Thyroid gland (tissue), 4 donors: ENCODE measurements around the gene PRKCQ. TPM values are rescaled to one million over a fixed set of nuclear protein-coding genes. Genes with fewer than 3 reads are reported as not detected.

Source experiments
- DNase-seq, 2 donors: peaks; one replicate each; pipeline ENCODE4 v3.0.0-alpha.2; 2019
- H3K27ac ChIP-seq, 3 donors: fragments of 200-600 bp; sonication (generic); 1 replicate in 2 of 3; 2 replicates in 1 of 3; pipeline ENCODE4 v1.5.1; 2016 to 2019; ENCODE audit warnings: mild to moderate bottlenecking in 1 of 3, moderate library complexity in 1 of 3
- H3K27me3 ChIP-seq: fragments of 200-600 bp; sonication (generic); one replicate; pipeline ENCODE4 v1.5.1; 2019
- H3K36me3 ChIP-seq, 2 donors: fragments of 200-600 bp; sonication (generic); one replicate each; pipeline ENCODE4 v1.5.1; 2016 to 2019
- H3K4me1 ChIP-seq, 2 donors: fragments of 200-600 bp; sonication (generic); one replicate each; pipeline ENCODE4 v1.5.1; 2017 to 2019
- H3K4me3 ChIP-seq, 3 donors: fragments of 200-600 bp; sonication (generic); replicated peaks in 1 of 3; 1 replicate in 2 of 3; 2 replicates in 1 of 3; pipeline ENCODE4 v1.5.1; 2016; ENCODE audit warnings: mild to moderate bottlenecking in 1 of 3
- H3K9me3 ChIP-seq: fragments of 200-600 bp; sonication (generic); one replicate; pipeline ENCODE4 v1.5.1; 2017
- CTCF ChIP-seq, 6 experiments: fragments of 200-600 bp in 3 of 6; fragments of 450-650 bp in 3 of 6; sonication (generic) in 3 of 6; IDR thresholded peaks; one replicate each; pipeline ENCODE4 v1.5.1; 2016 to 2019; ENCODE audit warnings: antibody characterized with exemption in 6 of 6, mild to moderate bottlenecking in 2 of 6, inconsistent platforms in 1 of 6, moderate library complexity in 1 of 6
- POLR2A ChIP-seq, 2 donors: fragments of 450-650 bp; IDR thresholded peaks; one replicate each; pipeline ENCODE4 v1.6.1; 2017; ENCODE audit warnings: antibody characterized with exemption in 2 of 2, mild to moderate bottlenecking in 2 of 2, moderate library complexity in 1 of 2
- WGBS, 2 donors: methylation state at CpG; one replicate each; pipeline ENCODE4 v1.1.5; 2017; 5-methylcytosine and 5-hydroxymethylcytosine counted together
- intact Hi-C: fragments of 100-400 bp; cut with DNase I; formaldehyde crosslinking; loops from one replicate; pipeline ENCODE4 v1.15.1; 2023
- total RNA-seq, 4 donors: library from RNA; depleted of rRNA; stranded (reverse); fragments of >200 nt; gene quantifications; one replicate each; pipeline ENCODE4 v1.2.3, GENCODE V29; 2016

PRKCQ gene
- total RNA-seq, 4 donors from 2014 or later: 24.2 to 45.7 (median 34.5) TPM

- intact Hi-C loops: no loop called here
- Histone ChIP-seq H3K36me3 (no peaks in the 10 kb centered on the region), H3K27me3 (no peaks in the 10 kb centered on the region), H3K27ac (peak overlapping the region; percentile 72 to 95 (median 92)), H3K9me3 (no peaks in the 10 kb centered on the region), H3K4me3 (peak overlapping the region; percentile 32 to 83 (median 54)), H3K4me1 (peaks cover 8 to 14% of the 10 kb centered on the region in 2 donors)
- TF ChIP-seq POLR2A (IDR thresholded peaks at IDR 0.05) (peak in 1 of 2 donors; percentile 71), CTCF (IDR thresholded peaks at IDR 0.05) (peak in 5 of 6 experiments; percentile 14 to 84 (median 76))
- DNase-seq: peak; percentile 86 to 89
- WGBS, 2 donors: 3 to 6% methylated on average over 21 to 36 of the region's 56 CpGs
These were observed 378 bp upstream of the PRKCQ start for GRCh38 chr10:6580279-6581029.

- TF ChIP-seq CTCF (IDR thresholded peaks at IDR 0.05) (no peak), POLR2A (IDR thresholded peaks at IDR 0.05) (peak in 1 of 2 donors; percentile 60)
- Histone ChIP-seq H3K36me3 (no peaks in the 10 kb centered on the region), H3K4me1 (peaks cover 13 to 22% of the 10 kb centered on the region in 2 donors), H3K4me3 (peak overlapping the region; percentile 54 to 83 (median 72)), H3K27me3 (no peaks in the 10 kb centered on the region), H3K9me3 (no peaks in the 10 kb centered on the region), H3K27ac (peak overlapping the region; percentile 73 to 95 (median 79))
- intact Hi-C loops: no loop called here
- 7% methylated on average over 13 to 15 of the region's 16 CpGs for WGBS, 2 donors
- DNase-seq: peak; percentile 74 to 77
These were observed 733 bp downstream of the PRKCQ start for GRCh38 chr10:6579183-6579903.

- H3K36me3 ChIP-seq: no peaks in the 10 kb centered on the region
- H3K27me3 ChIP-seq: no peaks in the 10 kb centered on the region
- no peak for TF ChIP-seq POLR2A (IDR thresholded peaks at IDR 0.05)
- TF ChIP-seq CTCF (IDR thresholded peaks at IDR 0.05): no peak
- peak overlapping the region in 1 of 3 donors; percentile 54 for H3K4me3 ChIP-seq
- WGBS, 2 donors: 32 to 42% methylated on average over 8 of the region's 8 CpGs
- peaks cover 17 to 24% of the 10 kb centered on the region in 2 donors for H3K4me1 ChIP-seq
- no peaks in the 10 kb centered on the region for H3K9me3 ChIP-seq
- peak overlapping the region; percentile 73 to 95 (median 79) for H3K27ac ChIP-seq
- DNase-seq: no peak
- intact Hi-C loops: no loop called here
These were observed 1.3 kb downstream of the PRKCQ start for GRCh38 chr10:6578795-6579182.

GRCh38 chr10:6578251-6578771 lies 1.8 kb downstream of the PRKCQ start:
- intact Hi-C loops: no loop called here
- Histone ChIP-seq H3K4me1 (peaks cover 17 to 24% of the 10 kb centered on the region in 2 donors), H3K27me3 (no peaks in the 10 kb centered on the region), H3K27ac (peak overlapping the region; percentile 73 to 95 (median 79)), H3K36me3 (no peaks in the 10 kb centered on the region), H3K9me3 (no peaks in the 10 kb centered on the region), H3K4me3 (peak overlapping the region in 1 of 3 donors; percentile 54)
- DNase-seq: no peak
- 53 to 56% methylated on average over 11 of the region's 11 CpGs for WGBS, 2 donors
- TF ChIP-seq CTCF (IDR thresholded peaks at IDR 0.05) (no peak), POLR2A (IDR thresholded peaks at IDR 0.05) (no peak)
